ENCODE data around the gene DYNLT4. TPM values are rescaled to one million over a fixed set of nuclear protein-coding genes. Genes with fewer than 3 reads are reported as not detected.
"Not testable (repeated sequence)": the region's sequence is repeated elsewhere in the genome, so short reads cannot be mapped to it uniquely, and the experiment has no call there.

DYNLT4 gene
- polyA plus RNA-seq, 4 donors, result 0.46 to 0.75 TPM; not detected in 2

DNA sequence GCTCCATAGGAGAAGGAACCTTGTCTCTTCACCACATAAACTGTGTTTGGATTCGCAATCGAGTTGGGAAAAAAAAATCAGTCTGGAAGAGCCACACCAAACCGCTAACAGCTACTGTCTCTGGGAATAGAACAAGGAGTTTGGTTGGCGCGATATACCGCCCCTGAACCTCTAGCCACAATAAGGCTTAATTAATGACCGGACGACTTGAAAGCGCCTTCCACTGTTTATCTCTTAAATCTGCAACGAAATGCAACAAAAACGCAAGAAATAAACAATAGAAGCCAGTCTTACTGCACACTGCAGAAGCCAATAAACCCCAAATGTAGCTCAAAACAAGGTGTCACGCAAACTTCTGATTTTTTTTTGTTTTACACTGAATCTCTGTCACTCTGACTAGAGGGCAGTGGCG, 12.1 kb upstream of the DYNLT4 start:
- H3K9me3 ChIP-seq (ENCODE audit: control insufficient read depth in 2 of 2, insufficient read depth in 1 of 2, low read depth in 1 of 2, low read length in 1 of 2), result no peaks in the 10 kb centered on the region
- FAIRE-seq (no peak), DNase-seq (no peak)

DNA sequence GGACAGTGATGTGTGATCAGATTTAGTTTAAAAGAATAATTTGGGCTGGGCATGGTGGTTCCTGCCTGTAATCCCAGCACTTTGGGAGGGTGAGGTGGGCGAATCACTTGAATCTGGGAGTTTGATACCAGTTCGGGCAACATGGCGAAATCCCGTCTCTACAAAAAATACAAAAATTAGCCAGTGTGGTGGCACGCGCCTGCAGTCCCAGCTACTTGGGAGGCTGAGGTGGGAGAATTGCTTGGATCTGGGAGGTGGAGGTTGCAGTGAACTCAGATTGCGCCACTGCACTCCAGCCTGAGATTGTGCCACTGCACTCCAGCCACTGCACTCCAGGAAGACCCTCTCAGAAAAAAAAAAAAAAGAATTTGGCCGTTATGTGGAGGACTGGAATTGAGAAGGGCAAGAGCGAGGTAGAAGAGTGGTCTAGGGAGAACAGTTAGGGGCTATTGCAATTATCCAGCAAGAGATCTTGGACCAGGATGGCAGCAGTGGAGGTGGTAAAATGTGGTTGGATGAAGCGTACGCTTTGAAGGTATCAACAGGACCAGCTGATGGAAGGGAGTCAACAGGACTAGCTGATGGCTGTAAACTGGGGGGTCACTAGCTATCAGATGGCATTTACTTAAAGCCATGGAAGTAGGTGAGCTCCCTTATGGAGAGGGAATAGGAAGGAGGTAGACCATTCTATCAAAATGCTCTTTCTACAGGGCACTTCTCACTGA, 10.8 kb upstream of the DYNLT4 start:
- no peak for FAIRE-seq
- no peaks in the 10 kb centered on the region for H3K27me3 ChIP-seq (ENCODE audit: control insufficient read depth in 3 of 3, insufficient read depth in 3 of 3, low read length in 3 of 3)
- DNase-seq, result no peak
- H3K36me3 ChIP-seq (ENCODE audit: control insufficient read depth in 3 of 3, insufficient read depth in 2 of 3, low read depth in 1 of 3, low read length in 3 of 3), result peaks cover 0 to 22% (median 0%) of the 10 kb centered on the region in 3 donors
- H3K27ac ChIP-seq (ENCODE audit: low read depth in 1 of 3, low read length in 2 of 3), result no peak overlapping the region
- H3K9me3 ChIP-seq (ENCODE audit: control insufficient read depth in 2 of 2, insufficient read depth in 1 of 2, low read depth in 1 of 2, low read length in 1 of 2), result no peaks in the 10 kb centered on the region
- peaks cover 0 to 36% (median 0%) of the 10 kb centered on the region in 3 donors for H3K4me1 ChIP-seq (ENCODE audit: control insufficient read depth in 3 of 3, insufficient read depth in 2 of 3, low read depth in 1 of 3, low read length in 2 of 3)
- 95 to 97% (median 97%) methylated on average over 11 of the region's 11 CpGs for WGBS, 3 donors
- no peak overlapping the region for H3K4me3 ChIP-seq (ENCODE audit: low read depth in 1 of 3, low read length in 3 of 3)

More for the DNA sequence above, 12.1 kb upstream of the DYNLT4 start:
- Histone ChIP-seq H3K36me3 (ENCODE audit: control insufficient read depth in 3 of 3, insufficient read depth in 2 of 3, low read depth in 1 of 3, low read length in 3 of 3) (peaks cover 0 to 25% (median 0%) of the 10 kb centered on the region in 3 donors), H3K27me3 (ENCODE audit: control insufficient read depth in 3 of 3, insufficient read depth in 3 of 3, low read length in 3 of 3) (no peaks in the 10 kb centered on the region), H3K4me3 (ENCODE audit: low read depth in 1 of 3, low read length in 3 of 3) (peak overlapping the region in 2 of 3 donors; percentile 5 to 73), H3K27ac (ENCODE audit: low read depth in 1 of 3, low read length in 2 of 3) (peak overlapping the region; percentile 93 to 99 (median 93)), H3K4me1 (ENCODE audit: control insufficient read depth in 3 of 3, insufficient read depth in 2 of 3, low read depth in 1 of 3, low read length in 2 of 3) (peaks cover 0 to 31% (median 0%) of the 10 kb centered on the region in 3 donors)
- 0 to 1% (median 0%) methylated on average over 13 of the region's 13 CpGs for WGBS, 3 donors

DNA sequence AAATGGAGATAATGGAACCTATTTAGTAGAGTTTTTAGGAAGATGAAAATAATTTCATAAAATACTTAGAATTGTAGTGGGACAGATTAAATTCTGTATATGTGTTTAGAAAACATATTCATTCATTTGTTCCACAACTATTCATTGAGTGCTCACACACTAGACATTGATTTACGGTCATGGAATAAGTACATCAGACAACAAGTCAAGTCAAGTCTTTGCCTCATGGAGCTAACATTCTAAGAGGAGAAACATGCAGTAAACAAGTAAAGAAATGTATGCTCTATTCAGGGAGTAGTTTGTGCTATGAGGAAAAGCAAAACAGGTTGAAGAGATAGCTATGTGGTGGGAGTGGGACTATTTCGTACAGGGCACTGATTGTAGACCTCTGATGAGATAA, 10.2 kb upstream of the DYNLT4 start:
- Histone ChIP-seq H3K27ac (ENCODE audit: low read depth in 1 of 3, low read length in 2 of 3) (no peak overlapping the region), H3K4me3 (ENCODE audit: low read depth in 1 of 3, low read length in 3 of 3) (no peak overlapping the region), H3K9me3 (ENCODE audit: control insufficient read depth in 2 of 2, insufficient read depth in 1 of 2, low read depth in 1 of 2, low read length in 1 of 2) (no peaks in the 10 kb centered on the region), H3K4me1 (ENCODE audit: control insufficient read depth in 3 of 3, insufficient read depth in 2 of 3, low read depth in 1 of 3, low read length in 2 of 3) (peaks cover 0 to 41% (median 0%) of the 10 kb centered on the region in 3 donors), H3K27me3 (ENCODE audit: control insufficient read depth in 3 of 3, insufficient read depth in 3 of 3, low read length in 3 of 3) (no peaks in the 10 kb centered on the region), H3K36me3 (ENCODE audit: control insufficient read depth in 3 of 3, insufficient read depth in 2 of 3, low read depth in 1 of 3, low read length in 3 of 3) (peaks cover 0 to 16% (median 0%) of the 10 kb centered on the region in 3 donors)
- no peak for FAIRE-seq
- DNase-seq, result no peak
- 79 to 91% (median 79%) methylated on average over 2 of the region's 2 CpGs for WGBS, 3 donors

DNA sequence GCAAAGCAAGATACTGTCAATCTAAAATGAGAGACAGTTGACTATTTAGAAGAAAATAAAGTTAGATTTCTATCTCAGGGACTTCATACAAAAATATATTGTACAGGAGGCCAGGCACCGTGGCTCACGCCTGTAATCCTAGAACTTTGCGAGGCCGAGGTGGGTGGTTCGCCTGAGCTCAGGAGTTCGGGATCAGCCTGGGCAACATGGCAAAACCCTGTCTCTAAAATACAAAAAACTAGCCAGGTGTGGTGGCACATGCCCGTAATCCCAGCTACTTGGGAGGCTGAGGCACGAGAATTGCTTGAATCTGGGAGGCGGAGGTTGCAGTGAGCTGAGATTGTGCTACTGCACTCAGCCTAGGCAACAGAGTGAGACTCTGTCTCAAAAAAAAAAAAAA, 8.8 kb upstream of the DYNLT4 start:
- 86 to 95% (median 92%) methylated on average over 9 of the region's 9 CpGs for WGBS, 3 donors
- not testable (repeated sequence) for FAIRE-seq; H3K27ac ChIP-seq (ENCODE audit: low read depth in 1 of 3, low read length in 2 of 3); H3K9me3 ChIP-seq (ENCODE audit: control insufficient read depth in 2 of 2, insufficient read depth in 1 of 2, low read depth in 1 of 2, low read length in 1 of 2); DNase-seq; H3K4me3 ChIP-seq (ENCODE audit: low read depth in 1 of 3, low read length in 3 of 3); H3K27me3 ChIP-seq (ENCODE audit: control insufficient read depth in 3 of 3, insufficient read depth in 3 of 3, low read length in 3 of 3)
- Histone ChIP-seq H3K36me3 (ENCODE audit: control insufficient read depth in 3 of 3, insufficient read depth in 2 of 3, low read depth in 1 of 3, low read length in 3 of 3) (peaks cover 0 to 18% (median 0%) of the 10 kb centered on the region in 3 donors), H3K4me1 (ENCODE audit: control insufficient read depth in 3 of 3, insufficient read depth in 2 of 3, low read depth in 1 of 3, low read length in 2 of 3) (peaks cover 0 to 41% (median 0%) of the 10 kb centered on the region in 3 donors)

DNA sequence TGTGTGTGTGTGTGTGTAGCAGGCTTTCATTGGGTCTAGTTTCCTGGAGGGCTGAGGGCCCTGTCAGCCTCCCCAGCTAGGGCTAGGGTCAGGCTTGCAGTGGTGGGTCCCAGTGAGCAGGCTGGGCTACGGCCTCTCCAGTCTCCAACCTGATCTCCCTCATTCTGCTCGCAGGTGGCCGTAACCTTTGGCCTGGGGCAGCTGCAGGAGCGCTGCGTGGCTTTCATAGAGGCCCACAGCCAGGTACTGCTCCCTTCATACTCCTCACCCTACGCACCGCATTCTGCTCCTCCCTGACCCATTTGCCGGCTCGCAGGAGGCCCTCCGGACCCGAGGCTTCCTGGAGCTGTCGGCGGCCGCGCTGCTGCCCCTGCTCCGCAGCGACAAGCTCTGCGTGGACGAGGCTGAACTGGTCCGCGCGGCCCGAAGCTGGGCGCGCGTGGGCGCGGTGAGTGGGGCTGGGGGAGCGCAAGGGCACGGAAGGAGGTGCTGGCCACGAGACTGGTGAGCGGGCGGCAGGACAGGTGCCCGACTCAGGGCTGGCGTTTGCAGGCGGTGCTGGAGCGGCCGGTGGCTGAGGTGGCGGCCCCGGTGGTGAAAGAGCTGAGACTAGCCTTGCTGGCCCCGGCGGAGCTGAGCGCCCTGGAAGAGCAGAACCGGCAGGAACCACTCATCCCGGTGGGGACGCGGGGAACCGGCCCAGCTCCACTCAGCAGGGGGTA, 5.8 kb upstream of the DYNLT4 start:
- H3K27me3 ChIP-seq (ENCODE audit: control insufficient read depth in 3 of 3, insufficient read depth in 3 of 3, low read length in 3 of 3), result no peaks in the 10 kb centered on the region
- WGBS, 3 donors, result 33 to 54% (median 38%) methylated on average over 47 to 48 of the region's 48 CpGs
- DNase-seq (peak in 1 of 2 donors; percentile 56), FAIRE-seq (no peak)
- H3K4me3 ChIP-seq (ENCODE audit: low read depth in 1 of 3, low read length in 3 of 3), result peak overlapping the region in 2 of 3 donors; percentile 57 to 66
- peaks cover 15 to 49% (median 24%) of the 10 kb centered on the region in 3 donors for H3K4me1 ChIP-seq (ENCODE audit: control insufficient read depth in 3 of 3, insufficient read depth in 2 of 3, low read depth in 1 of 3, low read length in 2 of 3)
- peak overlapping the region; percentile 42 to 87 (median 87) for H3K27ac ChIP-seq (ENCODE audit: low read depth in 1 of 3, low read length in 2 of 3)
- H3K9me3 ChIP-seq (ENCODE audit: control insufficient read depth in 2 of 2, insufficient read depth in 1 of 2, low read depth in 1 of 2, low read length in 1 of 2), result no peaks in the 10 kb centered on the region
- H3K36me3 ChIP-seq (ENCODE audit: control insufficient read depth in 3 of 3, insufficient read depth in 2 of 3, low read depth in 1 of 3, low read length in 3 of 3), result peaks cover 0 to 31% (median 0%) of the 10 kb centered on the region in 3 donors

DNA sequence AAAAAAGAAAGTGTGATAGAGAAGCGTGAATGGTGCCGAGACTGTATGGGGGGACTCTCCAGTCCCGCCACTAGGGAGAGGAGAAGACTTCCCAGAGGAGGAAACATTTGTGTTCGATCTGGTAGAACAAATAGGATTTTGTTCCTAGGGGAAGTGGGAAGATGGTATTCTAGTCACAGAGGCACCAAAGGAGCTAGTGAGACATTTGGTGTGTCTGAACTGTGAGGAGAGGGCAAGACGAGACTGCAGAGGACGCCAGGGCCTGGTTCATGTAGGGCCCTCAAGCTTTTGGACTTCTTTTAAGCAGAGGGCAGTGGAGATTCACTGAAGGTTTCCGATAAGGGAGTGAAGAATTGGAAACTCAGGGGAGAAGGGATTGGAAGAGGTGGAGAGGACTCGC, 4.1 kb upstream of the DYNLT4 start:
- FAIRE-seq, result no peak
- no peaks in the 10 kb centered on the region for H3K9me3 ChIP-seq (ENCODE audit: control insufficient read depth in 2 of 2, insufficient read depth in 1 of 2, low read depth in 1 of 2, low read length in 1 of 2)
- H3K36me3 ChIP-seq (ENCODE audit: control insufficient read depth in 3 of 3, insufficient read depth in 2 of 3, low read depth in 1 of 3, low read length in 3 of 3), result peaks cover 0 to 45% (median 0%) of the 10 kb centered on the region in 3 donors
- DNase-seq, result peak in 1 of 2 donors; percentile 11
- peak overlapping the region in 1 of 3 donors; percentile 59 for H3K27ac ChIP-seq (ENCODE audit: low read depth in 1 of 3, low read length in 2 of 3)
- H3K4me3 ChIP-seq (ENCODE audit: low read depth in 1 of 3, low read length in 3 of 3), result no peak overlapping the region
- 83 to 91% (median 85%) methylated on average over 8 of the region's 8 CpGs for WGBS, 3 donors
- H3K27me3 ChIP-seq (ENCODE audit: control insufficient read depth in 3 of 3, insufficient read depth in 3 of 3, low read length in 3 of 3), result no peaks in the 10 kb centered on the region
- H3K4me1 ChIP-seq (ENCODE audit: control insufficient read depth in 3 of 3, insufficient read depth in 2 of 3, low read depth in 1 of 3, low read length in 2 of 3), result peaks cover 25 to 66% (median 27%) of the 10 kb centered on the region in 3 donors

DNA sequence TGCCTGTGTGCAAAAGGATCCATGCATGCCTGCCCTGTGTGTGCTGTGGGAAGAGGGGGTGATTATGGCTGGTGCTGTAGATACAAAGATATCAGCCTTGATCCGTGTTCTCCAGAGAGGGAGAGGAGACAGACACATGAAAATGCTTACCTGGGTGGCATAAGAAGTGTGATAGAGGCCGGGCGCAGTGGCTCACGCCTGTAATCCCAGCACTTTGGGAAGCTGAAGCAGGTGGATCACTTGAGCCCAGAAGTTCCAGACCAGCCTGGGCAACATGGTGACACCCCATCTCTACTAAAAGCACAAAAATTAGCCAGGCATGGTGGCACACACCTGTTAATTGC, 3.6 kb upstream of the DYNLT4 start:
- FAIRE-seq; H3K4me3 ChIP-seq (ENCODE audit: low read depth in 1 of 3, low read length in 3 of 3); H3K27me3 ChIP-seq (ENCODE audit: control insufficient read depth in 3 of 3, insufficient read depth in 3 of 3, low read length in 3 of 3); H3K9me3 ChIP-seq (ENCODE audit: control insufficient read depth in 2 of 2, insufficient read depth in 1 of 2, low read depth in 1 of 2, low read length in 1 of 2); DNase-seq: not testable (repeated sequence)
- Histone ChIP-seq H3K27ac (ENCODE audit: low read depth in 1 of 3, low read length in 2 of 3) (peak overlapping the region in 2 of 3 donors; percentile 98 to 99), H3K36me3 (ENCODE audit: control insufficient read depth in 3 of 3, insufficient read depth in 2 of 3, low read depth in 1 of 3, low read length in 3 of 3) (peaks cover 0 to 47% (median 0%) of the 10 kb centered on the region in 3 donors), H3K4me1 (ENCODE audit: control insufficient read depth in 3 of 3, insufficient read depth in 2 of 3, low read depth in 1 of 3, low read length in 2 of 3) (peaks cover 25 to 66% (median 28%) of the 10 kb centered on the region in 3 donors)
- WGBS, 3 donors, result 88 to 94% (median 93%) methylated on average over 4 of the region's 4 CpGs

DNA sequence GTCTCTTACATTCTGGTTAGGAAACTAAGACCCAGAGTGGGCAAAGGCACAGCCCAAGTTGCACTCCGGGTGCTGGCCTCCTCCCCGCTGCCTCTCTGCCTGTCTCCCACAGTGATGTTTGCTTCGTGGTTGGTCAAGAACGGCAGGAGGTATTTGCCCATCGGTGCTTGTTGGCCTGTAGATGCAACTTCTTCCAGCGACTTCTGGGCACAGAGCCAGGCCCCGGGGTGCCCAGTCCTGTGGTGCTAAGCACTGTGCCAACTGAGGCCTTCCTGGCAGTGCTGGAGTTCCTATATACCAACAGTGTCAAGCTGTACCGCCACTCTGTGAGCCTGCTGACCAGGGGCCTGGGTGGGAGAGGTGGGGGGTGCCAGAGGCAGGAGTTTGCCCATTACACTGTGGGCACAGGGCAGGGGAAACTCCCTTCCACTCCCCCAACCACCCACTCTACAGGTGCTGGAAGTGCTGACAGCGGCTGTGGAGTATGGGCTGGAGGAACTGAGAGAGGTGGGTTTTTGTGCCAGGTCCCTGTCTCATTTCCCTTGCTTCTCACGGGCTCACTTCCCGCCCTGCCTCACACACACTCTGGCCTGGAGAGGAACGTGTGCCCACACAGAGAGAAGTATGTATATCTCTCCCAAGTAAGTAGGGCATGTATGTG, 3.1 kb upstream of the DYNLT4 start:
- FAIRE-seq, result no peak

More for the DNA sequence above, 3.1 kb upstream of the DYNLT4 start:
- Histone ChIP-seq H3K4me1 (ENCODE audit: control insufficient read depth in 3 of 3, insufficient read depth in 2 of 3, low read depth in 1 of 3, low read length in 2 of 3) (peaks cover 25 to 66% (median 28%) of the 10 kb centered on the region in 3 donors), H3K9me3 (ENCODE audit: control insufficient read depth in 2 of 2, insufficient read depth in 1 of 2, low read depth in 1 of 2, low read length in 1 of 2) (no peaks in the 10 kb centered on the region), H3K27ac (ENCODE audit: low read depth in 1 of 3, low read length in 2 of 3) (peak overlapping the region; percentile 88 to 99 (median 98)), H3K36me3 (ENCODE audit: control insufficient read depth in 3 of 3, insufficient read depth in 2 of 3, low read depth in 1 of 3, low read length in 3 of 3) (peaks cover 0 to 48% (median 3%) of the 10 kb centered on the region in 3 donors), H3K27me3 (ENCODE audit: control insufficient read depth in 3 of 3, insufficient read depth in 3 of 3, low read length in 3 of 3) (no peaks in the 10 kb centered on the region), H3K4me3 (ENCODE audit: low read depth in 1 of 3, low read length in 3 of 3) (no peak overlapping the region)
- no peak for DNase-seq
- 52 to 67% (median 54%) methylated on average over 12 of the region's 12 CpGs for WGBS, 3 donors

Data from small intestine (tissue), 7 donors.